Mesothelial cell of epicardium (in vitro differentiated cells): Measurements from ENCODE around the gene DGCR8. TPM values are rescaled to one million over a fixed set of nuclear protein-coding genes. Genes with fewer than 3 reads are reported as not detected.
A peak's percentile ranks its signal among the peaks of the same experiment; 100 is the strongest.

Experiments
- DNase-seq, 2 experiments: peaks; one replicate each; pipeline ENCODE4 v3.0.0; 2021; ENCODE audit warnings: low spot score in 2 of 2; ENCODE audit not compliant: unreplicated experiment in 2 of 2
- H3K27ac Mint-ChIP-seq: 2 replicates; pipeline ENCODE4 v1.8.0; 2021; ENCODE audit warnings: mixed read lengths
- H3K27me3 Mint-ChIP-seq: 2 replicates; pipeline ENCODE4 v1.8.0; 2021; ENCODE audit warnings: low read depth, mixed read lengths
- H3K36me3 Mint-ChIP-seq: 2 replicates; pipeline ENCODE4 v1.8.0; 2021; ENCODE audit warnings: mixed read lengths
- H3K4me1 Mint-ChIP-seq: 2 replicates; pipeline ENCODE4 v1.8.0; 2021; ENCODE audit warnings: mixed read lengths
- H3K4me3 Mint-ChIP-seq: 2 replicates; pipeline ENCODE4 v1.8.0; 2021; ENCODE audit warnings: mild to moderate bottlenecking, moderate library complexity, mixed read lengths
- H3K9me3 Mint-ChIP-seq: 2 replicates; pipeline ENCODE4 v1.8.0; 2021; ENCODE audit warnings: mixed read lengths
- CTCF ChIP-seq: fragments of 200-600 bp; sonication (generic); IDR thresholded peaks from one replicate; pipeline ENCODE4 v1.5.0; 2021; ENCODE audit warnings: antibody characterized with exemption; ENCODE audit not compliant: unreplicated experiment
- total RNA-seq: library from RNA; stranded (reverse); gene quantifications from 3 replicates; pipeline ENCODE4 v1.2.1, GENCODE V29; 2021

Gene DGCR8
- total RNA-seq, 1 donor from 2014 or later = 71.5 TPM

GRCh38 chr22:20110359-20110985 lies 30.4 kb downstream of the DGCR8 start:
- Mint-ChIP-seq H3K36me3 (peaks cover 19% of the 10 kb centered on the region), H3K9me3 (no peaks in the 10 kb centered on the region), H3K4me3 (no peak overlapping the region), H3K27ac (no peak overlapping the region), H3K27me3 (no peaks in the 10 kb centered on the region), H3K4me1 (peaks cover 3% of the 10 kb centered on the region)
- no peak for DNase-seq
- TF ChIP-seq CTCF = no peak

GRCh38 chr22:20111045-20111688 lies 31.1 kb downstream of the DGCR8 start:
- peaks cover 19% of the 10 kb centered on the region for H3K36me3 Mint-ChIP-seq
- no peak for DNase-seq
- peak overlapping the region; percentile 39 for H3K27ac Mint-ChIP-seq

GRCh38 chr22:20111689-20112622 lies 31.9 kb downstream of the DGCR8 start:
- TF ChIP-seq CTCF = no peak
- Mint-ChIP-seq H3K9me3 (no peaks in the 10 kb centered on the region), H3K27ac (peak overlapping the region; percentile 56), H3K4me1 (peaks cover 4% of the 10 kb centered on the region), H3K27me3 (no peaks in the 10 kb centered on the region), H3K36me3 (peaks cover 19% of the 10 kb centered on the region), H3K4me3 (no peak overlapping the region)
- no peak for DNase-seq

More at GRCh38 chr22:20111045-20111688, 31.1 kb downstream of the DGCR8 start:
- Mint-ChIP-seq H3K4me1 (peaks cover 3% of the 10 kb centered on the region), H3K4me3 (no peak overlapping the region), H3K9me3 (no peaks in the 10 kb centered on the region), H3K27me3 (no peaks in the 10 kb centered on the region)
- TF ChIP-seq CTCF = peak; percentile 44

GRCh38 chr22:20112623-20113511 lies 32.8 kb downstream of the DGCR8 start:
- H3K4me3 Mint-ChIP-seq = no peak overlapping the region
- DNase-seq = no peak
- no peaks in the 10 kb centered on the region for H3K27me3 Mint-ChIP-seq
- H3K4me1 Mint-ChIP-seq = peaks cover 4% of the 10 kb centered on the region
- no peaks in the 10 kb centered on the region for H3K9me3 Mint-ChIP-seq
- TF ChIP-seq CTCF = no peak
- peaks cover 14% of the 10 kb centered on the region for H3K36me3 Mint-ChIP-seq
- no peak overlapping the region for H3K27ac Mint-ChIP-seq
